Kidney tubule cell (primary cell): ENCODE data around the gene POU4F1.

ENCODE experiments used
- DNase-seq: peaks from one replicate; pipeline ENCODE4 v3.0.0-alpha.2; 2018; ENCODE audit warnings: low spot score

POU4F1 gene

GRCh38 chr13:78606471-78607408 lies 3.4 kb upstream of the POU4F1 start:
- DNase-seq, result no peak

GRCh38 chr13:78604782-78605611 lies 1.6 kb upstream of the POU4F1 start:
- peak; percentile 55 for DNase-seq

GRCh38 chr13:78602561-78603239 lies 652 bp downstream of the POU4F1 start:
- no peak for DNase-seq

- no peak for DNase-seq
Observed at GRCh38 chr13:78601874-78602560, 1.3 kb downstream of the POU4F1 start.

- no peak for DNase-seq
Observed at GRCh38 chr13:78601124-78601873, 2.1 kb downstream of the POU4F1 start.

- DNase-seq, result no peak
Observed at GRCh38 chr13:78600280-78600883, 3.0 kb downstream of the POU4F1 start.

GRCh38 chr13:78599645-78600279 lies 3.6 kb downstream of the POU4F1 start:
- no peak for DNase-seq

- no peak for DNase-seq
Observed at GRCh38 chr13:78598966-78599644, 4.2 kb downstream of the POU4F1 start.

- DNase-seq, result no peak
Observed at GRCh38 chr13:78598116-78598781, 5.1 kb downstream of the POU4F1 start.

- no peak for DNase-seq
Observed at GRCh38 chr13:78597602-78597932, 5.8 kb downstream of the POU4F1 start.

GRCh38 chr13:78596736-78597601 lies 6.4 kb downstream of the POU4F1 start:
- no peak for DNase-seq

- DNase-seq, result no peak
Observed at GRCh38 chr13:78596399-78596735, 7.0 kb downstream of the POU4F1 start.

GRCh38 chr13:78595495-78596398 lies 7.6 kb downstream of the POU4F1 start:
- no peak for DNase-seq

- DNase-seq, result no peak
Observed at GRCh38 chr13:78594456-78594975, 8.8 kb downstream of the POU4F1 start.

- DNase-seq, result no peak
Observed at GRCh38 chr13:78593652-78594455, 9.5 kb downstream of the POU4F1 start.

- no peak for DNase-seq
Observed at GRCh38 chr13:78593129-78593528, 10.2 kb downstream of the POU4F1 start.
